22Rv1 (cell line): Measurements from ENCODE around the gene BSND.
"Not testable (repeated sequence)": the region's sequence is repeated elsewhere in the genome, so short reads cannot be mapped to it uniquely, and the experiment has no call there.

ENCODE experiments used
- H3K27ac ChIP-seq: fragments of 450-650 bp; 2 replicates; pipeline ENCODE4 v1.5.1; 2017
- ZFX ChIP-seq: fragments of 450-650 bp; IDR thresholded peaks from 2 replicates; pipeline ENCODE4 v1.6.1; 2017; ENCODE audit warnings: antibody characterized with exemption, borderline replicate concordance
- TF ChIP-seq, protein P1 (sequence below): fragments of 450-650 bp; IDR thresholded peaks from 2 replicates; pipeline ENCODE4 v1.5.1; 2017; ENCODE audit warnings: mild to moderate bottlenecking

Gene BSND

DNA sequence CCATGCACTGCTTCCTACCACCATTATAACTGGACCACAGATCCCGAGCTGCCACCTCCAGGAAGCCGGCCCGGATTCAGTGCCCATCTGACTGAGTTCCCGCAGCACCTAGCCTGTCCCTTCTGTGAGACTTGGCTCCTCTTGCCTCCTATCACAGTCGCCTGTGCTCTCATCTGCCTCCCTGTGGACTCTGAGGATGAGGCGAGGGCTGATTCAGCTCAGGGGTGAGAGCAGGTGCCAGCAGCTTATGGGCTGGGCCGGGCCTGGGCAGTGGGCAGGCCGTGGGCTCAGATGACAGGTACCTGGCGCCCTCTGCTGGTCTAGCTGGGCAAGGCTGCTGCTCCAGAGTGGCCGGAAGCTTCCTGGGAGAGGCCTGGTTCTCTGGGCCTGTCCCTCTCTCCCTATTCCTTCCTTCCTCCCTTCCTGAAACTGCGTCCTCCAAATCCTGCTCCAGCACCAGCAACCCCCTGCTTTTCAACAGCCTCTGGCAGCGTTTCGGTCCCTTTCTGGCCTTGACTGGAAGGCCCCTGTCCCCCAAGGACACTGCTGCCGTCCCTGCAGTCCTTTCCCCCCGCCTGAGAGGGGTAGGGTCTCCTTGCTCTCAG lies 23.3 kb downstream of the BSND start:
- TF ChIP-seq, protein P1, sequence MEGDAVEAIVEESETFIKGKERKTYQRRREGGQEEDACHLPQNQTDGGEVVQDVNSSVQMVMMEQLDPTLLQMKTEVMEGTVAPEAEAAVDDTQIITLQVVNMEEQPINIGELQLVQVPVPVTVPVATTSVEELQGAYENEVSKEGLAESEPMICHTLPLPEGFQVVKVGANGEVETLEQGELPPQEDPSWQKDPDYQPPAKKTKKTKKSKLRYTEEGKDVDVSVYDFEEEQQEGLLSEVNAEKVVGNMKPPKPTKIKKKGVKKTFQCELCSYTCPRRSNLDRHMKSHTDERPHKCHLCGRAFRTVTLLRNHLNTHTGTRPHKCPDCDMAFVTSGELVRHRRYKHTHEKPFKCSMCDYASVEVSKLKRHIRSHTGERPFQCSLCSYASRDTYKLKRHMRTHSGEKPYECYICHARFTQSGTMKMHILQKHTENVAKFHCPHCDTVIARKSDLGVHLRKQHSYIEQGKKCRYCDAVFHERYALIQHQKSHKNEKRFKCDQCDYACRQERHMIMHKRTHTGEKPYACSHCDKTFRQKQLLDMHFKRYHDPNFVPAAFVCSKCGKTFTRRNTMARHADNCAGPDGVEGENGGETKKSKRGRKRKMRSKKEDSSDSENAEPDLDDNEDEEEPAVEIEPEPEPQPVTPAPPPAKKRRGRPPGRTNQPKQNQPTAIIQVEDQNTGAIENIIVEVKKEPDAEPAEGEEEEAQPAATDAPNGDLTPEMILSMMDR, result peak; percentile 97
- TF ChIP-seq ZFX, result no peak
- H3K27ac ChIP-seq, result no peak overlapping the region

DNA sequence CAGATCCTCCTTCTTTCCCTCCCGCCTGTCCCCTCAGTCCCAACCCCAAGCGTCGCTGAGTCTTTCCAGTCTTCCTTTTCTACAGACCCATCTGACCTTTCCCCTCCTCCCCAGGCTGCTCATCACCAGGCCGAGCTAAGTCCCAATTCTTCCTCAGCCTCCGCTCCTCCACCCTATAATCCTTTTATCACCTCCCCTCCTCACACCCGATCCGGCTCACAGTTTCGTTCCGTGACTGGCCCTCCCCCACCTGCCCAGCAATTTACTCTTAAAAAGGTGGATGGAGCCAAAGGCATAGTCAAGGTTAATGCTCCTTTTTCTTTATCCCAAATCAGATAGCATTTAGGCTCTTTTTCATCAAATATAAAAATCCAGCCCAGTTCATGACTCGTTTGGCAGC lies 25.4 kb downstream of the BSND start:
- H3K27ac ChIP-seq, result not testable (repeated sequence)

DNA sequence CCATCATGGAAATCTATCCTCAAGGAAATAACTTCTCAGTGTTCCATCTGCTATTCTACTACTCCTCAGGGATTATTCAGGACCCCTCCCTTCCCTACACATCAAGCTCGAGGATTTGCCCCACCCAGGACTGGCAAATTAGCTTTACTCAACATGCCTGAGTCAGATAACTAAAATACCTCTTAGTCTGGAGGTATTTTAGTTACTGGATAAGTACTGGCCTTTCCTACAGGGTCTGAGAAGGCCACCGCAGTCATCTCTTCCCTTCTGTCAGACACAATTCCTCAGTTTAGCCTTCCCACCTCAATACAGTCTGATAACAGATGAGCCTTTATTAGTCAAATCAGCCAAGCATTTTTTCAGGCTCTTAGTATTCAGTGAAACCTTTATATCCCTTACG lies 27.9 kb downstream of the BSND start:
- H3K27ac ChIP-seq, result not testable (repeated sequence)

DNA sequence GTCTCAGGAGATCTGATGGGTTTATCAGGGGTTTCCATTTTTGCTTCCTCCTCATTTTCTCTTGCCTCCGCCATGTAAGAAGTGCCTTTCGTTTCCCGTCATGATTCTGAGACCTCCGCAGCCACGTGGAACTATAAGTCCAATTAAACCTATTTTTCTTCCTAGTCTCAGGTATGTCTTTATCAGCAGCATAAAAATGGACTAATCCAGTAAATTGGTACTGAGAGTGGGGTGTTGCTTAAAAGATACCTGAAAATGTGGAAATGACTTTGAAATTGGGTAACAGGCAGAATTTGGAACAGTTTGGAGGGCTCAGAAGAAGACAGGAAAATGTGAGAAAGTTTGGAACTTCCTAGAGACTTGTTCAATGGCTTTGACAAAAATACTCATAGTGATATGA lies 32.4 kb downstream of the BSND start:
- H3K27ac ChIP-seq, result not testable (repeated sequence)

DNA sequence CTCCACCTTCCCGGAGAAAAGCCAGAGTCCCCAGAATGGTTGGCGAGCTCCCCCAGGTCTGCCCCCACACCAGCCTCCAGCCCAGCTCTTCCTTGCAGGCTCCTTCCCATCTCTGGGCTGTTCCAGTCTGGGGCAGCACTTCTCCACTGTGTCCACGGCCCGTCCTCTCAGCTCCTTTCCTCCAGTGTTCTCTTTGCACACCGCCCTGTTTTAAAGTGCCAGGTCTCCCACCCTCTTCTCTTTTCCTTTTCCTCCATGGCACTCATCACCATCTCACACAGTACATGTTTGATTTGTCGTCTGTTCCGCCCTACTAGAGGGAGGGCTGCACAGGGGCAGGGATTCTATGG lies 34.5 kb downstream of the BSND start:
- no peak overlapping the region for H3K27ac ChIP-seq
- TF ChIP-seq ZFX, result no peak
- TF ChIP-seq, protein P1, result no peak

DNA sequence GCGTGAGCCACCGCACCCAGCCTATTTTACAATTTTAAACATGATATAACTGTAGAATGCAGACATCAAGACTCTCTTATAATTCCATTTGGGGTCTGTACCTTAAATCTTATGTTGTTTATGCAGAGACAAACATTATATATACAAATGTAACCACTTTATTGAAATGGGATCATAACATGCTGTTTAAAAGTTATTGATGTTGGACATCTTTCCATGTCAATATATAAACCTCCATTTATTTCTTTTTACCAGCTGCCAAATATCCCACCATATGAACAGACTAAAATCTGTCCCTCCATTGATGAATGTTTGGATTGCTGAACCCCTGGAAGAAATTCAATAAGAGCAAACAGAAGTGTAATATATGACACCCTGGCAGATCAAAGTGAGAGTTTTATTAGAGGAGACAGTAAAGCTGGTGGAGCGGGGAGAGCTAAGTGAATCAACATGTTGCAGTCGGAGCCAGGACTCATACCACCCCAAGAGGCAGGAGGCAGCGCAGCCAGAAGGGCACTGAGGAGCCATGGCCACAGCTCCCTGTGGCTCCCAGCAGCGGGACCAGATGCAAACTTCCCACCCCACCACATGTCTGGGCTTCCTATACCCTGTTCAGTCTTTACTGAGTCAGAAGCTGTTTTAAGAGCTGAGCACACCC lies 35.9 kb downstream of the BSND start:
- no peak for TF ChIP-seq ZFX
- TF ChIP-seq, protein P1, result no peak

DNA sequence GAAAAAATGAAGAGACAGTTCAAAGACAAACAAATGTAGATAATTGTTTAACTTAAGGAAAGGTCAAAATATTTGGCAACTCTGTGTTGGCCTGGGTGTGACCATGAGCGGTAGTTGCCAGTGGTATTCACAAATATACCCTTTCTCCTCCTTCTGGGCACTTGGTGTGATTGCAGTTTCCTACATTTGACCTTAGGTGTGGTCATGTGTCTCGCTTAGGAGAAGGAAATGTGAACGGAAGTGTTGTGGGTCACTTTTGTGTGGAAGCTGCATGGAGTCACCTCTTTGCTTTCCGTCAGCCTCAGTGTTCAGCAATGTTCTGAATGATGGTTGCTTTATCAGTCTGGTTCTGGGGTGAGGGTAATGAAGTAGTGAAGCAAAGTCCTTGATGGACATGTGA lies 37.2 kb downstream of the BSND start:
- no peak for TF ChIP-seq ZFX
- TF ChIP-seq, protein P1, result no peak; the same call in none of the 2 replicates

More for the DNA sequence above, 35.9 kb downstream of the BSND start:
- no peak overlapping the region for H3K27ac ChIP-seq

DNA sequence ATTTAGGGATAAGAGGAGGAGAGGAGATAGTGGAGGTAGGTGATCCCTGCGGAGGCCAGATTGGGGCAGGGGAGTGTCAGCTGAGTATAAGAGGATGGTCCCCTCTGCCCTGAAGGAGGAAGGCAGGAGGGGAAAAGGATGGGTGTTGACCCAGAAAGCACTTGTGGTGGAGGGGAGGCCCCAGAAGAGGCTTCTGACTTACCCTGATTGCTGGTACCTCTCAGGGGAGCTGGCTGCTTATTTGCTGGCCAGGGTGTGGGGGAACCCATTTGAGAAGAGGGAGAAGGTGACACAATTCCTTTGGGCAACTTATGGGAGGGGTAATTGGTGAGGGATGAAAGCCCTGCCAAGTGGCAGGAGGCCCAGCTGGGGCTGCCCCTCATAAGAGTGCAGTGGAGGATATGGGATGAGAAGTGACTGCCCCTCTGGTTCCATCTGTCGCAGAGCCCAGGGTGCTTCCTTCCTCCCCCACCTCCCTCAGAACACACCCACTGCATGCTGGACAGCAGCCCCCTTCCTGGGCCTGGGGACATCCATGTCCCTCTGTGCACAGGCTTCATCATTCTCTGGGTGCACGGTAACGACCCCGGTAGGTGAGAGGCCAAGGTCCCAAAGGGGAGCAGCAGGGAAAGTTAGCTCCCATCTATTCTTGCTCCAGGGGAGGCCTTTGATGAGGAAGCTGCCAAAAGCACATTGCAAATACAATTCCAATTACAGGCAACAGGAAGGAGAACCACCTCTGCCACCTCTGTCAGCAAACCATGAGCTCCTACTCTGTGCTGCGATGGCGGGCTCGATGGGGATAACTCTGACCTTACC lies 39.2 kb downstream of the BSND start:
- no peak overlapping the region for H3K27ac ChIP-seq
- TF ChIP-seq, protein P1, result no peak
- TF ChIP-seq ZFX, result no peak

More for the DNA sequence above, 37.2 kb downstream of the BSND start:
- H3K27ac ChIP-seq, result no peak overlapping the region

DNA sequence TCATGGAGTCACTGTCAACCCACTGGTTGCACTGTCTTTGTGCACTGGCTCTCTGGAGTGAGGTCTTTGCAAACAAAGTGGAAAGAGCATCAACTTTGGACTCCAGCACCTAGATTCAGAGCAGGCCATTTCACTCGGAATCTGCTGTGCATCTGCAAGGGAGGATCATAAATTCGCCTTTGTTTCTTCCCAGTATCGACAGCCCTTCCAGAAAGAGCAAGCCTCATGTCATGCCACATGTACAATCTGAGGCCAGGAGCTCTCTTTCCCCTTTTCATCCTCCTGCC lies 39.8 kb downstream of the BSND start:
- TF ChIP-seq ZFX, result no peak
- TF ChIP-seq, protein P1, result no peak
- H3K27ac ChIP-seq, result no peak overlapping the region
